ENCODE results near the gene EEF1A2.

GRCh38 chr20:63454731-63455567 is 43.9 kb downstream of the EEF1A2 start:
- TF ChIP-seq POLR2A (IDR thresholded peaks at IDR 0.05) (no peak), CTCF (IDR thresholded peaks at IDR 0.05) (no peak)
